Femur (tissue), 1 donor: ENCODE data around the gene MEX3C.

Experiments used
- DNase-seq: peaks from one replicate; pipeline ENCODE4 v3.0.0-alpha.2; 2017

MEX3C gene

GRCh38 chr18:51153659-51154371, 43.7 kb downstream of the MEX3C start:
- peak; percentile 72 for DNase-seq

- DNase-seq, result no peak
These were observed 45.6 kb downstream of the MEX3C start for GRCh38 chr18:51151568-51152511.

GRCh38 chr18:51151185-51151567, 46.3 kb downstream of the MEX3C start:
- no peak for DNase-seq

GRCh38 chr18:51150113-51150700, 47.3 kb downstream of the MEX3C start:
- DNase-seq, result no peak

GRCh38 chr18:51149670-51150069, 47.8 kb downstream of the MEX3C start:
- no peak for DNase-seq

GRCh38 chr18:51146909-51147308, 50.6 kb downstream of the MEX3C start:
- DNase-seq, result no peak

GRCh38 chr18:51138936-51139335, 58.5 kb downstream of the MEX3C start:
- no peak for DNase-seq

GRCh38 chr18:51137891-51138290, 59.6 kb downstream of the MEX3C start:
- no peak for DNase-seq

GRCh38 chr18:51137026-51137729, 60.3 kb downstream of the MEX3C start:
- no peak for DNase-seq

- no peak for DNase-seq
These were observed 61.7 kb downstream of the MEX3C start for GRCh38 chr18:51135795-51136194.

GRCh38 chr18:51135364-51135763, 62.1 kb downstream of the MEX3C start:
- no peak for DNase-seq

- no peak for DNase-seq
These were observed 62.8 kb downstream of the MEX3C start for GRCh38 chr18:51134721-51135120.

GRCh38 chr18:51133580-51134160, 63.8 kb downstream of the MEX3C start:
- DNase-seq, result no peak

GRCh38 chr18:51132256-51132935, 65.1 kb downstream of the MEX3C start:
- DNase-seq, result no peak

- no peak for DNase-seq
These were observed 68.9 kb downstream of the MEX3C start for GRCh38 chr18:51128533-51128932.

GRCh38 chr18:51127664-51128063, 69.8 kb downstream of the MEX3C start:
- no peak for DNase-seq

GRCh38 chr18:51125976-51126375, 71.5 kb downstream of the MEX3C start:
- DNase-seq, result no peak
